ENCODE measurements around the gene S100A6. TPM values are rescaled to one million over a fixed set of nuclear protein-coding genes. Genes with fewer than 3 reads are reported as not detected.

The S100A6 gene
- total and polyA plus RNA-seq, 2 donors (not counting 3 experiments of a cell fraction or from before 2014, with no cell fraction given) = 552 to 908 TPM

DNA sequence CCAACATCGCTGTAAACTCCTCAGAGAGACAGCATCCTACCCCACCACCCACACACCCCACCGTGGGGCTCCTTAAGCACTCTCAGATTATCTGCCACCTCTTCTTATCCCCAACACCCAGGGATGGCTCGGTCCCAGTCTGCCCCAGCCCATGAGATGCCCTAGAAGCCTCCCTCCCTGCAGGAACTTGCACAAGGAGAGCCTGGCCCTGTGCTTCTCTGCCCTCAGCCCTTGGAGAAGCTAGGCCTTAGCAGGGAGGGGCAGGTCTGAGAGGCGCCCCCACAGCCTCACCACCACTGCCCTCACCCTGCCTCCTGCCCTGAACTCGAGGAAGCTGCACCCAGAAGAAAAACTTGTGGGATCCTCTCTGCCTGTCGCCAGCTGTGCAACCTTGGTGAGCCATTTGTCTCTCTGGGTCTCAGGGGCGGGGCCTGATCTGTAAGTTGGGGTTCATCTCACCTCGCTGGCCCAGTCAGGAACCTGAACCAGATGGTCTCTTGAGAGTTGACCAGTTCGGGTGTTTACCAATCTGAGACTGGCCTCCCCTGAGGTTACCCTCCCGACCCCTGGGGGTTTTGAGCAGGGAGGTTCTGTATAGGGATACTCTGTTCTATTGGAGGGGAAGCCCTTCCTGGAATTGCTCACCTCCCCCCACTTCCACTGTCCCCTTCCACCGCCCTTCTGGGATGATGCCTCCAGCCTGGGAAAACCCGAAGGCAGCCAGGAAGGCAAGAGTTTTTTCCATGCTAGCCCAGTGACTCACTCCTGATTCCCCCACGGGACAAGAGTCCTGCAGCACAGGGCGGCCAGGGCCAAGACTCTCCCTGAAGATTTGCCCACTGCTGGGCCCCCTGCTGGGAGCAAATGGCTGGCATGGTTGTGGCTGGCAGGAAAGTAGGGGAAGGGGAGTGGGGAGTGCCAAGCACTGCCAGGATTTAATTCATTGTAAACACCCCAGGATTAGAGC lies 13.2 kb upstream of the S100A6 start, which contains the start of gene S100A3:
Gene S100A3 (minus strand): TSS at position 537 of the 967 bp plus-strand sequence. CDS start 773 bp downstream, outside the sequence.
- Histone ChIP-seq H3K27ac (ENCODE audit: insufficient read depth, low read depth, low read length) (peak within 1 kb of the TSS; percentile 66), H2AFZ (ENCODE audit: low read depth, low read length) (peak within 1 kb of the TSS; percentile 66), H3K4me2 (ENCODE audit: insufficient read depth, low read length) (no peak within 1 kb of the TSS), H3K4me1 (ENCODE audit: control insufficient read depth, extremely low read depth, insufficient read depth, low read length) (peaks cover 28% of the 10 kb centered on the region), H3K9ac (replicated peaks; ENCODE audit: extremely low read depth, insufficient read depth, low read length) (no peak within 1 kb of the TSS), H4K20me1 (replicated peaks; ENCODE audit: control insufficient read depth, extremely low read depth, insufficient read depth, low read length) (no peaks in the 10 kb centered on the region), H3K9me3 (replicated peaks; ENCODE audit: control insufficient read depth, insufficient read depth, low read length) (no peaks in the 10 kb centered on the region), H3K9me1 (replicated peaks; ENCODE audit: control insufficient read depth, extremely low read depth, insufficient read depth, low read length) (no peaks in the 10 kb centered on the region), H3K27me3 (ENCODE audit: control insufficient read depth in 2 of 2, insufficient read depth in 2 of 2, low read length in 2 of 2) (no peaks in the 10 kb centered on the region), H3K79me2 (ENCODE audit: control insufficient read depth, insufficient read depth, low read length) (no peaks in the 10 kb centered on the region), H3K36me3 (ENCODE audit: control insufficient read depth in 2 of 2, extremely low read depth in 1 of 2, insufficient read depth in 2 of 2, low read length in 2 of 2) (no peaks in the 10 kb centered on the region), H3K4me3 (replicated peaks in 1 of 3; ENCODE audit: insufficient read depth in 1 of 3, low read depth in 1 of 3, low read length in 3 of 3) (no peak within 1 kb of the TSS)
- BruUV-seq (replicated peaks) = no TSS peak
- CTCF ChIA-PET = interaction anchor here (0.6 to 2.9 kb wide), 5 partner anchors 14 to 39 kb away, joined by 3 to 12 read pairs (median 3); no protein-coding TSS in a partner anchor
- POLR2A ChIA-PET = no interaction called here
- FAIRE-seq = peak; percentile 91
- TF ChIP-seq MAX (IDR thresholded peaks at IDR 0.05; ENCODE audit: insufficient read depth, insufficient read length) (no peak), GATA2 (IDR thresholded peaks at IDR 0.05; ENCODE audit: insufficient read depth, insufficient read length, low read depth, low read length) (no peak), MYC (IDR thresholded peaks at IDR 0.05; ENCODE audit: low read depth, low read length) (no peak), FOS (IDR thresholded peaks at IDR 0.05; ENCODE audit: borderline replicate concordance, insufficient read depth, low read length) (peak; percentile 77), POLR2A (IDR thresholded peaks at IDR 0.05; ENCODE audit: low read depth, low read length) (no peak), JUN (IDR thresholded peaks at IDR 0.05; ENCODE audit: borderline replicate concordance, insufficient read depth, insufficient read length, low read depth) (peak; percentile 64), POLR2AphosphoS5 (IDR thresholded peaks at IDR 0.05; ENCODE audit: insufficient read depth, low read depth, low read length) (no peak), EZH2 (IDR thresholded peaks at IDR 0.05; ENCODE audit: borderline replicate concordance, low read depth, low read length, severe bottlenecking) (no peak)
- TF ChIP-seq, protein P1, sequence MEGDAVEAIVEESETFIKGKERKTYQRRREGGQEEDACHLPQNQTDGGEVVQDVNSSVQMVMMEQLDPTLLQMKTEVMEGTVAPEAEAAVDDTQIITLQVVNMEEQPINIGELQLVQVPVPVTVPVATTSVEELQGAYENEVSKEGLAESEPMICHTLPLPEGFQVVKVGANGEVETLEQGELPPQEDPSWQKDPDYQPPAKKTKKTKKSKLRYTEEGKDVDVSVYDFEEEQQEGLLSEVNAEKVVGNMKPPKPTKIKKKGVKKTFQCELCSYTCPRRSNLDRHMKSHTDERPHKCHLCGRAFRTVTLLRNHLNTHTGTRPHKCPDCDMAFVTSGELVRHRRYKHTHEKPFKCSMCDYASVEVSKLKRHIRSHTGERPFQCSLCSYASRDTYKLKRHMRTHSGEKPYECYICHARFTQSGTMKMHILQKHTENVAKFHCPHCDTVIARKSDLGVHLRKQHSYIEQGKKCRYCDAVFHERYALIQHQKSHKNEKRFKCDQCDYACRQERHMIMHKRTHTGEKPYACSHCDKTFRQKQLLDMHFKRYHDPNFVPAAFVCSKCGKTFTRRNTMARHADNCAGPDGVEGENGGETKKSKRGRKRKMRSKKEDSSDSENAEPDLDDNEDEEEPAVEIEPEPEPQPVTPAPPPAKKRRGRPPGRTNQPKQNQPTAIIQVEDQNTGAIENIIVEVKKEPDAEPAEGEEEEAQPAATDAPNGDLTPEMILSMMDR (IDR thresholded peaks at IDR 0.05; ENCODE audit: extremely low read depth in 1 of 2, insufficient read depth in 1 of 2, low read depth in 1 of 2, low read length in 2 of 2) = peak; percentile 26 to 28
- peak; percentile 86 for DNase-seq (ENCODE audit: low read depth, low spot score)
- intact Hi-C loops (cut with micrococcal nuclease) = loop anchor here (1.0 kb wide), 2 partner anchors 13 to 17 kb away; no protein-coding TSS in a partner anchor
- dilution Hi-C loops (cut with MboI; ENCODE audit: extremely low pct_ligation_motif_present, low sequenced_read_pairs) = no loop called here
